ENCODE results near the gene TMEM126B.
"Not testable (repeated sequence)": the region's sequence is repeated elsewhere in the genome, so short reads cannot be mapped to it uniquely, and the experiment has no call there.

The TMEM126B gene

GRCh38 chr11:85651118-85651517 lies 22.7 kb downstream of the TMEM126B start:
- no peak for DNase-seq

GRCh38 chr11:85652786-85653447 lies 24.5 kb downstream of the TMEM126B start:
- DNase-seq, result no peak

- DNase-seq, result not testable (repeated sequence)
Measured at GRCh38 chr11:85654343-85654742, 25.9 kb downstream of the TMEM126B start.

GRCh38 chr11:85656777-85657176 lies 28.4 kb downstream of the TMEM126B start:
- DNase-seq, result no peak

DNA sequence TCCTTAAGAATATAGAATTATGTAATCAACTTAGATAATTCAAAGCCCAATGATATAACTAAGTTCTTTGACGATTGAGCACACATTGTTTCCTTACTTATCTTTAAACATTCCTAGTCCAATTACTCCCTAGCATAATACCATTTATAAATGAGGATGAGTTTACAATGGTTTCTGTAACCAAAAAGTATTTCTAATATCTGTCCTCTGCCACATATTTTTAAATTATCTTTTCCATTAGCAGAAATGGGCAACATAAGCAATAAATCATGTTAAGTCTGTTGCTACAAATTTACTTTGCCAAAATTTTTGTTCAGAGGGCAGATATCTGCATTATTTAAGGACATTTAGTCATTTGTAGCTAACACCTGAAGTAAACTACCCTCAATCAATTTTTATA lies 29.8 kb downstream of the TMEM126B start:
- DNase-seq, result no peak

DNA sequence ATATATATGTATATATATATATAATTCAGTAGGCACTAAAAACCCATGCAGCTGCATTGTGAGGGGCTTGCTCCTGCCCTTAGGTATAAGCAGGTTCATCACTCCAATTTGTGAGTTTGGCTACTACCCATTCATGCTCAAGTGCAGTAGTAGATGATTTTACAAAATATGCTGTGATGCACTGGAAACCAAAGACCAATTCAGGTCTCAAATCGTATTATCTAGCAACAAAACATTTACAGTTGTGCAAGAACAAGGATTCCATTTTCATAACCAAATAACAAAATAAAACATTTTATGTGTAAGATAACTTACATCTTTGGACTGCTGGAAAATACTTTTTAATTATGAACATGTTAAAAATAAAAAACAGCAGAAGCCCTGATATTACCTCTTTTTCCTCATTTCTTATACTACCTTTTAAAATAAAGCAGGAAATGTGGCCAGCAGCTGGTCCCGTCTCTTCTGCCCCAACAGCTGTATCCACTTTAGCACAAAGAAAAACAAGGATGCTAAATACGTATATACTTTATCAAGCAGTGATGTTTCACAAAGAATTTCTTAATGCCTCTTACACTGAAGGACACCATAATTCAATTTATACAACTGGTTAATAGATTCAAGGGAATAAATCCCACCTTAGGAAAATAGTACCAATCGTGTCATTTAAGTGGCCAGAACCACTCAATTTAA lies 33.7 kb downstream of the TMEM126B start:
- DNase-seq, result peak in 1 of 2 experiments; percentile 19

- peak; percentile 39 to 56 for DNase-seq
Measured at GRCh38 chr11:85663080-85663752, 34.8 kb downstream of the TMEM126B start.

- DNase-seq, result peak; percentile 67 to 91
Measured at GRCh38 chr11:85663753-85664614, 35.6 kb downstream of the TMEM126B start.

DNA sequence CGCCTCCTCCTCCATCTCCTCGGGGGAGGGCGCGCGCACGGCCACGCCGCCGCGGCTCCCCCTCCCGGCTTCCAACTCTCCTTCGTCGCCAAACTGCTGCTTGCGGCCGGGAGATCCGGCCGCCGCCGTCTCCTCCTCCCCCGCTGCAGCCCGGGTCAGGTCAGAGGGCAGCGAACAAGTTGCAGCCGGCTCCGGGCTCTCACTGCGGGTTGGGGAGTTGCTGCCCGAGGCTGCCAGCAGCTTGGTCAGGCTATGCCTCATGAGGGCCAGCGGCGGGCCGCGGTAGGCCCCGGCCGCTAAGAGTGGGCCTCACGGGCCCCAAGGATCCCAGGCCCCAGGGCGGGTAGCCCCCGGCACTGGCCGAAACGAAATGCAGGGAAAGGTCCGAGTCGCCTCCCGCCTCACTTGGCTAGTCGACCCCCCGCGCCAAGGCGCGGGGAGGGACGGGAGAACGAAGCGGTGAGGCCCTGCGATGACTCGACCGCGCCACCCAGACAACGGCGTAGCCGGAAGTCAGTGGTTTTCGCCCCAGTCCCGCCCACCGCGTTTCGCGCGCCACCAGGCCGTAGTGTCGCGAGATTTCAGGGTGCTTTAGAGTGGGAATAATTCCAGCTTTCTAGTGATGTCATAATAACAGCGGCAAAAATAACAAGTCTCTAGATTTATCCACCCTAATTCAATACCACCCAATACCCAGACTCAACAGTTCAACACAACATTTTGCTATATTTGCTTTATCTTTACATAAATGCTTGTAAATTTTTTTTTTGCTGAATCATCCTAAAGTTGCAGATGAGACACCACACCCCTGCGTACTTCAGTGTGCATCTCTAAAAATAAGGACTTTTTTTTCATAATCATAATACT lies 36.5 kb downstream of the TMEM126B start, which contains the start of gene CREBZF:
Gene CREBZF (minus strand): TSS at position 515 of the 867 bp plus-strand sequence. CDS start 254 bp downstream, at position 261.
- peak; percentile 93 to 99 for DNase-seq

- no peak for DNase-seq
Measured at GRCh38 chr11:85665733-85666132, 37.3 kb downstream of the TMEM126B start.

GRCh38 chr11:85666687-85667086 lies 38.3 kb downstream of the TMEM126B start:
- DNase-seq, result no peak

- DNase-seq, result no peak
Measured at GRCh38 chr11:85668157-85668556, 39.8 kb downstream of the TMEM126B start.

GRCh38 chr11:85670949-85671663 lies 42.7 kb downstream of the TMEM126B start:
- not testable (repeated sequence) for DNase-seq

- no peak for DNase-seq
Measured at GRCh38 chr11:85672105-85672902, 43.9 kb downstream of the TMEM126B start.

DNA sequence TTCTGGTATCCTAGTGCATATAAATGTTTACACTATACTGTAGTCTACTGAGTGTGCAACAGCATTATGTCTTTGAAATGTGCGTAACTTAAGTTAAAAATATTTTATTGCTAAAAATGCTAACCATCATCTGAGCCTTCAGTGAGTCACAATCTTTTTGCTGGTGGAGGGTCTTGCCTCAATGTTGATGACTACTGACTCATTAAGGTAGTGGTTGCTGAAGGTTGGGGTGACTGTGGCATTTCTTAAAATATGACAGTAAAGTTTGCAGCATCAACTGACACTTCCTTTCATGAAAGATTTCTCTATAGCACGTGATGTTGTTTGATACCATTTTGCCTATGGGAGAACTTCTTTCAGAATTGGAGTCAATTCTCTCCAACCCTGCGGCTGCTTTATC lies 45.0 kb downstream of the TMEM126B start:
- DNase-seq, result no peak

DNA sequence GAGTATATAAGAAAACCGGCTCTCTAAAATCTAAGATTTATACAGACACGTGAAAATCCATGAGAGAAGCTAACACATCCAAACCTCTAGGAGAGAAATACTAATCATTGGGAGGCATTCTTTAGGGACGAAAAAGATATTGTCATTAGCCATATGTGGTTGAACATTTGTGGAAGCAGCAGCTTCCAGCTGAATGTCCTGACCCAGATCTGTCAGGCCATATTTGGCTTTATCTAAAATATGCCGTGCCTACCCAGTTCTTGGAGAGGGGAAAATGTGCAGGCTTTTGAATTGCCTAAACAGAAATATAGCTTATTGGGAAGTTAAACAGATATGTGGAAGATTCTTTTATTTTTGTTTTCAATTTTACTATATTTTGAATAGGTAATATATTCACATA lies 51.2 kb downstream of the TMEM126B start:
- no peak for DNase-seq

DNA sequence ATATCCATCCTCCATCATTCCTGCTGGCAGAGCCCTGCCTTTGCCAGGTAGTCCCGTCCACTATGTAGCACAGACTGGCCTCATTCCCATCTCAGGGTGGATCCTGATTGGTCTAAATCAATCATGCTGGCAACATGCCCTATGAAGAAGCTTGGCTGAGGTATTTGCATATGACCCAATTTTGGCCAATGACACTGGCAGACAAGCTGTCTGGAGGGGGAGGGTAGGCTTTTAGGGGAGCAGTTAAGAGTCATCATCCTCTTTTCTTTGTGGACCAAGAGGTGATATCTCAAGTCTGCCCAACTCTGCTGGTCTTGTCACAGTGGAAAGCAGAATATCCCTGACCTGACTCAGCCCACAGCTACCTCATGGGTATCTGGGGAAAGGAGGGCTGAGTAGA lies 52.5 kb downstream of the TMEM126B start:
- no peak for DNase-seq

DNA sequence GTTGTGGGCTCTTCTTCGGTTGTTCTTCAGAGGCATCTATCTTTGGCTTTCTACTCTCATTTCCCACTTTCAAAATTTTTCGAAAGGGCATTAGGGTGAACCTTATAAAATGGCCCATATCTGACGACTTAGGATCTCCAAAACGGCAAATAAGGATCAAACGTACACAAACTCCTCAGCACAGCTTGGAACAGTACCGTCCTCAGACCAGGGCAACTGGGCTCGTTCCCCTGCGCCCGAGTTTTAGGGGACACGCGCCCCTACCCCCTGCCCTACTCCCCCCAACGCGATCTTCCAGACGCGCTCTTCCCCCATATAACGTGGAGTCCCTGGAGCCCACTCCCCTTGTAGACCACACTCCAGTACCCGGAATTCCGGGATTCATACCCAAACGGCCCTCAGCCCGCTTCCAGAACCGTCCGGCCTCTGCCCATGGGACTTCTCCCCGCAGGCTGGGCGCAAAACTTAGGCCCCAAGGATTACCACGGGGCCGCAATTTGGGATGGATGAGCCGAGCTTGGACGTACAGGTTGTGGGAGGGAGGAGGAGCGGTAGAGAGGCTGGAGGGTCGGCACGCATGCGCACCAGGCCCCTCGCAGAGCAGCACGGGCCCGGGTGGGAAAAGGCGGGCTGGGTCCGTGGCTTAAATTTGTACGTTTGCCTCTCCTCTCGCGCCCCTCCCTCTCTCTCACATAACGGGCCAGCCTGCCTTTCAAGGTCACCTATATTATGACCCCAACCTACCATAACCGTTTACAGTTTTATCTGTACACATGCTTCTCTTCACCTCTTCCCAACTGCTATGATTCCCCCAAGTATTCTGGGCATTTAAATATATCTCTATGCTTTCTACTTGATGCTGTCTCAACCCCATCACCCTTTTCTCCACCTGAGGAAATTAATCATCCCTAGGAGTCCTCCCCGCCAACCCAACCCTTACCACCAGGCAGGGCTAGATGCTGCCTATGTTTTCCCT lies 54.2 kb downstream of the TMEM126B start:
- DNase-seq, result no peak

All from NCI-H526 (cell line).